Neural crest cell (in vitro differentiated cells): ENCODE measurements around the gene DLG5. TPM values are rescaled to one million over a fixed set of nuclear protein-coding genes. Genes with fewer than 3 reads are reported as not detected.

ENCODE experiments used
- DNase-seq: peaks from one replicate; pipeline ENCODE4 v3.0.0; 2021; ENCODE audit warnings: low read depth, mixed read lengths, low spot score
- H3K27ac Mint-ChIP-seq: one replicate; pipeline ENCODE4 v1.8.0; 2021; ENCODE audit warnings: mild to moderate bottlenecking, mixed read lengths; ENCODE audit not compliant: unreplicated experiment
- H3K27me3 Mint-ChIP-seq: 2 replicates; pipeline ENCODE4 v1.8.0; 2021; ENCODE audit warnings: low read depth, mild to moderate bottlenecking, mixed read lengths
- H3K36me3 Mint-ChIP-seq: 2 replicates; pipeline ENCODE4 v1.8.0; 2021; ENCODE audit warnings: low read depth, mild to moderate bottlenecking, mixed read lengths
- H3K4me1 Mint-ChIP-seq: 2 replicates; pipeline ENCODE4 v1.8.0; 2021; ENCODE audit warnings: mixed read lengths
- H3K4me3 Mint-ChIP-seq: one replicate; pipeline ENCODE4 v1.8.0; 2021; ENCODE audit warnings: mild to moderate bottlenecking, mixed read lengths
- H3K9me3 Mint-ChIP-seq: 2 replicates; pipeline ENCODE4 v1.8.0; 2021; ENCODE audit warnings: mixed read lengths
- total RNA-seq: library from RNA; stranded (reverse); gene quantifications from 2 replicates; pipeline ENCODE4 v1.2.1, GENCODE V29; 2021
- TF ChIP-seq, protein P1 (sequence below): fragments of 200-600 bp; sonication (generic); conservative IDR thresholded peaks from 2 replicates; pipeline ENCODE4 v1.5.0; 2021; ENCODE audit warnings: antibody characterized with exemption, mild to moderate bottlenecking

DLG5 gene
- total RNA-seq, 1 donor from 2014 or later, result 87.3 TPM

DNA sequence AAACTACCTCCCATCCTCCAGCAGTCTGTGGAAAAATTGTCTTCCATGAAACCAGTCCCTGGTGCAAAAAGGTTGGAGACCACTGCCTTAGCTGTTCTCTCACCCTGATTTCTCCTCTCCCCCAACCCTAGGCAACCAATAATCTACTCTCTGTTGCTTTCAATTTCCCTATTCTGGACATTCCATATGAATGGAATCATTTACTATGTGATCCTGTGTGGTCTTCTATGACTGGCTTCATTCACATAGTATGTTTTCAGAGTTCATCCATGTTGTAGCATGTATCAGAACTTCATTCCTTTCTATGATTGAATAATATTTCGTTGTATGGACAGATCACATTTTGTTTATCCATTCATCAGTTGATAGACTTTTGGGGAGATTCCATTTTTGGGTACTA lies 38.3 kb upstream of the DLG5 start:
- no peaks in the 10 kb centered on the region for H3K27me3 Mint-ChIP-seq
- no peak for DNase-seq

DNA sequence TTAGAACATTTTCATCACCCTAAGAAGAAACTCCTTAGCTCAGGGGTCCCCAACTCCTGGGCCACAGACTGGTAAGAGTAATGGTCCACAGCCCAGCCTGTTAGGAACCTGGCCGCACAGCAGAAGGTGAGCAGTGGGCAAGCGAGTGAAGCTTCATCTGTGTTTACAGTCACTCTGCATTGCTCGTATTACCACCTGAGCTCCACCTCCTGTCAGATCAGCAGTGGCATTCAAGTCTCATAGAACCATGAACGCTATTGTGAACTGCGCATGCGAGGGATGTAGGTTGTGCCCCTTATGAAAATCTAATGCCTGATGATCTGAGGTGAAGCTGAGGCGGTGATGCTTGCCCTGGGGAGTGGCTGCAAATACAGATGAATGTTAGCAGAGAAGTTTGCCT lies 37.3 kb upstream of the DLG5 start:
- Mint-ChIP-seq H3K4me3 (no peak overlapping the region), H3K9me3 (peaks cover 7% of the 10 kb centered on the region), H3K36me3 (peaks cover 5% of the 10 kb centered on the region), H3K4me1 (peaks cover 34% of the 10 kb centered on the region), H3K27me3 (no peaks in the 10 kb centered on the region), H3K27ac (peak overlapping the region; percentile 43)
- no peak for DNase-seq
- TF ChIP-seq, protein P1, sequence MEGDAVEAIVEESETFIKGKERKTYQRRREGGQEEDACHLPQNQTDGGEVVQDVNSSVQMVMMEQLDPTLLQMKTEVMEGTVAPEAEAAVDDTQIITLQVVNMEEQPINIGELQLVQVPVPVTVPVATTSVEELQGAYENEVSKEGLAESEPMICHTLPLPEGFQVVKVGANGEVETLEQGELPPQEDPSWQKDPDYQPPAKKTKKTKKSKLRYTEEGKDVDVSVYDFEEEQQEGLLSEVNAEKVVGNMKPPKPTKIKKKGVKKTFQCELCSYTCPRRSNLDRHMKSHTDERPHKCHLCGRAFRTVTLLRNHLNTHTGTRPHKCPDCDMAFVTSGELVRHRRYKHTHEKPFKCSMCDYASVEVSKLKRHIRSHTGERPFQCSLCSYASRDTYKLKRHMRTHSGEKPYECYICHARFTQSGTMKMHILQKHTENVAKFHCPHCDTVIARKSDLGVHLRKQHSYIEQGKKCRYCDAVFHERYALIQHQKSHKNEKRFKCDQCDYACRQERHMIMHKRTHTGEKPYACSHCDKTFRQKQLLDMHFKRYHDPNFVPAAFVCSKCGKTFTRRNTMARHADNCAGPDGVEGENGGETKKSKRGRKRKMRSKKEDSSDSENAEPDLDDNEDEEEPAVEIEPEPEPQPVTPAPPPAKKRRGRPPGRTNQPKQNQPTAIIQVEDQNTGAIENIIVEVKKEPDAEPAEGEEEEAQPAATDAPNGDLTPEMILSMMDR, result no peak

More for the DNA sequence above, 38.3 kb upstream of the DLG5 start:
- peaks cover 41% of the 10 kb centered on the region for H3K4me1 Mint-ChIP-seq
- peaks cover 7% of the 10 kb centered on the region for H3K9me3 Mint-ChIP-seq
- TF ChIP-seq, protein P1, result no peak
- no peak overlapping the region for H3K4me3 Mint-ChIP-seq
- peaks cover 5% of the 10 kb centered on the region for H3K36me3 Mint-ChIP-seq
- H3K27ac Mint-ChIP-seq, result no peak overlapping the region

DNA sequence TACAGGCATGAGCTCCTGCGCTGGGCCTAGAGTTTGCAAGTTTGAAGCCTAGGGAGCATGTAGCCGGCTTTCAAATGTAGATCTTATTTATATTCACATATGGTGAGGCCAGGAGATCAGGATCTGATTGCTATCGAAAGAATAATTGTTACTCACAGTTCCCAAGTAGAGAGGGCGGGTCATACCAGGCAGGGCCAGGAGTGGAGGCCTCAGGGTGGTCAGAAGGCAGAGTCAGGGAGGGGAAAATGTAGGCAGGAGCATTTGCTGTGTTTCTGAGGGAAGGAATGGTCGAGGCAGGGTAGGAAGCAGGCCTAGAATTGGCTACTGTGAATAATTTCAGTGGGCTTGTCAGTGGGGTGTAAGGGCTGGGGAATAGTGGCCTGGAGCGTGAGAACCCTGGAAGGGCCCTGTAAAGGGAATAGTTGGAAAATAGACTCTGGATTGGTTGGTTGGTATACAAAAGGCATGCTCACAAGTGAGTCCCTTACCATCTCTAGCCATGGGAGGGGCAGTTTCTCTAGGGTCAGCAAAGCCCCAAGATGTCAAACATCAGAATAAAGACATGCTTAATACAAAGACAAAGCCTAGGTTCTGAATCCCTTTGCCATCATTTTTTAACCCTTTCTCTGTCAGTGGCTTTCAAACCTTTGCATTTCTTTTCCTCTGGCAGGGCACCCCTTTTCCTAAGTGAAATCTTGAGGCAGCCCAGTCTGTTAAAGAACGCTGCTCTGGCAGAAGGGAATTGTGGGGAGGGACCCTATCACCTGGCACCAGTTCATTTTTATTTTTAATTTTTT lies 36.0 kb upstream of the DLG5 start:
- peaks cover 27% of the 10 kb centered on the region for H3K4me1 Mint-ChIP-seq
- no peak for DNase-seq
- TF ChIP-seq, protein P1, result no peak
- peak overlapping the region; percentile 7 for H3K27ac Mint-ChIP-seq
- peaks cover 7% of the 10 kb centered on the region for H3K9me3 Mint-ChIP-seq
- peaks cover 5% of the 10 kb centered on the region for H3K36me3 Mint-ChIP-seq
- no peak overlapping the region for H3K4me3 Mint-ChIP-seq
- H3K27me3 Mint-ChIP-seq, result no peaks in the 10 kb centered on the region

DNA sequence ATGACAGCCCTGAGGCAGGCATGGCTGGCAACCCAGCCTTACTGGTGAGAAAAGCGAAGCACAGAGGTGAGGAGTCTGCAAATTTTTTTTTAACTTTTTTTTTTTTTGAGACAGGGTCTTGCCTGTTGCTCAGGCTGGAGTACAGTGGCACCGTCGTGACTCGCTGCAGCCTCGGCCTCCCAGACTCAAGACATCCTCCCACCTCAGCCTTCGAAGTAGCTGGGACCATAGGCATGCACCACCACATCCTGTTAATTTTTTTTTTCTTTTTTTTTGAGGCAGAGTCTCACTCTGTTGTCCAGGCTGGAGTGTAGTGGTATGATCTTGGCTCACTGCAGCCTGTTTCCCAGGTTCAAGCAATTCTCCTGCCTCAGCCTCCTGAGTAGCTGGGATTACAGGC lies 35.1 kb upstream of the DLG5 start:
- TF ChIP-seq, protein P1, result no peak
- Mint-ChIP-seq H3K36me3 (peaks cover 5% of the 10 kb centered on the region), H3K4me1 (peaks cover 18% of the 10 kb centered on the region), H3K4me3 (no peak overlapping the region), H3K9me3 (peaks cover 7% of the 10 kb centered on the region), H3K27me3 (no peaks in the 10 kb centered on the region), H3K27ac (no peak overlapping the region)
- no peak for DNase-seq

DNA sequence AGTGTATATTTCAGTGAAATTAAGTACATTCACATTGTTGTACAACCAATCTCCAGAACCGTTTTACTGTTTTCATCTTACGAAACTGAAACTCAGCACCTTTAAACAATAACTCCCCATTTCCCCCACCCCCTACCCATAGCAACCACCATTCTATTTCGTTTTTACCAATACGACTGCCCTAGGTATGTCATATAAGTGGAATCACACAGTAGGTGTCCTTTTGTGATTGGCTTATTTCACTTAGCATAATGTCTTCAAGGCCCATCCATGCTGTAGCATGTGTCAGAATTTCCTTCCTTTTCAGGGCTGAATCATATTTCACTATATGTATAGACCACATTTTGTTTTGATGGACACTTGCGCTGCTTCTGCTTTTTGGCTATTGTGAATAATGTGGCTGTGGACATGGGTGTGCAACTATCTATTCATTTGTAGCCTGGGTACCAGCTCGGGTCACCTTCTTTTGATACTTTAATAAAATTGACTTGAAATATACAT lies 34.3 kb upstream of the DLG5 start:
- Mint-ChIP-seq H3K36me3 (peaks cover 5% of the 10 kb centered on the region), H3K9me3 (peaks cover 7% of the 10 kb centered on the region), H3K4me3 (no peak overlapping the region), H3K4me1 (peaks cover 14% of the 10 kb centered on the region), H3K27ac (no peak overlapping the region), H3K27me3 (no peaks in the 10 kb centered on the region)
- TF ChIP-seq, protein P1, result no peak
- no peak for DNase-seq
